Right renal pelvis (tissue), 4 donors: ENCODE data around the gene PGLYRP2. TPM values are rescaled to one million over a fixed set of nuclear protein-coding genes. Genes with fewer than 3 reads are reported as not detected.

ENCODE experiments used
- DNase-seq, 4 donors: peaks; one replicate each; pipeline ENCODE4 v3.0.0-alpha.2; 2013; ENCODE audit warnings: low read depth in 4 of 4, low spot score in 3 of 4, missing footprints in 1 of 4
- polyA plus RNA-seq, 4 donors: library from polyadenylated mRNA; unstranded; fragments of 120-200 nt; gene quantifications; one replicate each; pipeline ENCODE4 v1.2.1, GENCODE V29; 2013; ENCODE audit not compliant: insufficient read length in 4 of 4

Gene PGLYRP2
- polyA plus RNA-seq, 4 donors = 0.10 TPM; not detected in 3

GRCh38 chr19:15442142-15442920 is 37.0 kb downstream of the PGLYRP2 start:
- no peak for DNase-seq

- DNase-seq = no peak
Observed at GRCh38 chr19:15441317-15441716, 38.0 kb downstream of the PGLYRP2 start.

- no peak for DNase-seq
Observed at GRCh38 chr19:15439821-15440641, 39.3 kb downstream of the PGLYRP2 start.

- DNase-seq = no peak
Observed at GRCh38 chr19:15439078-15439799, 40.1 kb downstream of the PGLYRP2 start.

GRCh38 chr19:15438577-15438976 is 40.7 kb downstream of the PGLYRP2 start:
- DNase-seq = no peak

GRCh38 chr19:15438124-15438496 is 41.2 kb downstream of the PGLYRP2 start:
- no peak for DNase-seq

- no peak for DNase-seq
Observed at GRCh38 chr19:15437355-15438123, 41.8 kb downstream of the PGLYRP2 start.

GRCh38 chr19:15436826-15437110 is 42.5 kb downstream of the PGLYRP2 start:
- DNase-seq = no peak

- no peak for DNase-seq
Observed at GRCh38 chr19:15436012-15436825, 43.1 kb downstream of the PGLYRP2 start.

GRCh38 chr19:15433519-15434069 is 45.7 kb downstream of the PGLYRP2 start:
- DNase-seq = no peak

- peak; percentile 75 to 82 (median 79) for DNase-seq
Observed at GRCh38 chr19:15432629-15433518, 46.4 kb downstream of the PGLYRP2 start.

GRCh38 chr19:15432018-15432494 is 47.2 kb downstream of the PGLYRP2 start:
- no peak for DNase-seq

GRCh38 chr19:15431396-15432017 is 47.8 kb downstream of the PGLYRP2 start:
- no peak for DNase-seq

GRCh38 chr19:15430526-15431120 is 48.7 kb downstream of the PGLYRP2 start:
- DNase-seq = no peak

GRCh38 chr19:15429825-15430467 is 49.4 kb downstream of the PGLYRP2 start:
- DNase-seq = no peak

- no peak for DNase-seq
Observed at GRCh38 chr19:15428956-15429824, 50.1 kb downstream of the PGLYRP2 start.
